Coronary artery (tissue), 2 donors: ENCODE measurements around the gene ZNF668.

Source experiments
- DNase-seq: peaks from one replicate; pipeline ENCODE4 v3.0.0-alpha.2; 2017; ENCODE audit warnings: low spot score
- H3K27ac ChIP-seq, 2 donors: fragments of 200-600 bp; sonication (generic); one replicate each; pipeline ENCODE4 v1.5.1; 2016 to 2019
- H3K4me3 ChIP-seq: fragments of 200-600 bp; sonication (generic); 2 replicates; pipeline ENCODE4 v1.5.1; 2016; ENCODE audit warnings: mild to moderate bottlenecking, moderate library complexity
- TF ChIP-seq, protein P1 (sequence below): fragments of 200-600 bp; sonication (generic); IDR thresholded peaks from one replicate; pipeline ENCODE4 v1.5.1; 2019; ENCODE audit warnings: antibody characterized with exemption

Gene ZNF668

DNA sequence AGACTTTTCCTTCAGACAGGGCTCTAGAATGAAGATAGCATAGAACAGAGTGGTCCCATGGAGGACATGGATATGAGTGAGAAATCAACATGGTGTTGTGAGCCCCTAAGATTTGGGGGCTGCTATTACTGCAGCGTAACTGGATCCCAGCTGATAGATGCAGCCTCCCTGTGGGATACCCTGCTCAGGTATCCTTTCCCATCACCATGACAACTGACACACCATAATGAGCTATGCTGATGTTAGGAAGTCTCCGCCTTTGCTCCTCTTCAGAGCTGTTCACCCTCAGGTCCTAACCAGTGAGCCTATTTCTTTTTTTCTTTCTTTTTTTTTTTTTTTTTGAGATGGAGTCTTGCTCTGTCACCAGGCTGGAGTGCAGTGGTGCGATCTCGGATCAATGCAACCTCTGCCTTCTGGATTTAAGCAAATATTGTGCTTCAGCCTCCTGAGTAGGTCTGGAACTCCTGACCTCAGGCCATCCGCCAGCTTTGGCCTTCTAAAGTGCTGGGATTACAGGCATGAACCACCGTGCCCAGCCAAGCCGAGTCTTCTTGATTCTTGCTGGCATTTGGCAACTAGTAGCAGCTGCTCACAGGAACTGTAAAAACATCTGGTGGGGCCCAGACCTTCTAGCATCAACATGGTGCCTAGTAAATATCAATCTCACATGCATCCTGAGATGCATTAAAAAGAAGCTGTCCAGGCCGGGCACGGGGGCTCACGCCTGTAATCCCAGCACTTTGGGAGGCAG, 23.6 kb downstream of the ZNF668 start:
- no peak overlapping the region for H3K27ac ChIP-seq
- no peak for DNase-seq
- TF ChIP-seq, protein P1, sequence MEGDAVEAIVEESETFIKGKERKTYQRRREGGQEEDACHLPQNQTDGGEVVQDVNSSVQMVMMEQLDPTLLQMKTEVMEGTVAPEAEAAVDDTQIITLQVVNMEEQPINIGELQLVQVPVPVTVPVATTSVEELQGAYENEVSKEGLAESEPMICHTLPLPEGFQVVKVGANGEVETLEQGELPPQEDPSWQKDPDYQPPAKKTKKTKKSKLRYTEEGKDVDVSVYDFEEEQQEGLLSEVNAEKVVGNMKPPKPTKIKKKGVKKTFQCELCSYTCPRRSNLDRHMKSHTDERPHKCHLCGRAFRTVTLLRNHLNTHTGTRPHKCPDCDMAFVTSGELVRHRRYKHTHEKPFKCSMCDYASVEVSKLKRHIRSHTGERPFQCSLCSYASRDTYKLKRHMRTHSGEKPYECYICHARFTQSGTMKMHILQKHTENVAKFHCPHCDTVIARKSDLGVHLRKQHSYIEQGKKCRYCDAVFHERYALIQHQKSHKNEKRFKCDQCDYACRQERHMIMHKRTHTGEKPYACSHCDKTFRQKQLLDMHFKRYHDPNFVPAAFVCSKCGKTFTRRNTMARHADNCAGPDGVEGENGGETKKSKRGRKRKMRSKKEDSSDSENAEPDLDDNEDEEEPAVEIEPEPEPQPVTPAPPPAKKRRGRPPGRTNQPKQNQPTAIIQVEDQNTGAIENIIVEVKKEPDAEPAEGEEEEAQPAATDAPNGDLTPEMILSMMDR = no peak
- no peak overlapping the region for H3K4me3 ChIP-seq

DNA sequence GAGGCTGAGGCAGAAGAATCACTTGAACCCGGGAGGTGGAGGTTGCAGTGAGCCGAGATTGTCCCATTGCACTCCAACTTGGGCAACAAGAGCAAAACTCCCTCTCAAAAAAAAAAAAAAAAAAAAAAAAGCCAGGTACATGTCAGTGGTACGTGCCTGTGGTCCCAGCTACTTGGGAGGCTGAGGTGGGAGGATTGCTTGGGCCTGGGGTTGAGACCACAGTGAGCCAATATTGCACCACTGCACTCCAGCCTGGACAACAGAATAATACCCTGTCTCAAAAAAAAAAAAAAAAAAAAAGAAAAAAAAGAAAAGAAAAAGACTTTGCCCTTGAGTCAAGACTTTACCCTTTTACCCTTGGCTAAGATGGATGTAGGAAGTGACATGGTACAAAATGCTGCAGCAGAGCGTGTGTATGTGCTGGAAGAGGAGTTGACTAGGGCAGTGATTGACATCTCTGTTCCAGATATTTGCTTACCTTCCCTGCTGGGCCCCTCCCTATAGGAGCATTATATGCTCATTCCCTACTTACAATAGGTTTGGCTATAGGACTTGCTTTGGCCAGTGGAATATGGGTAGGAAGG, 30.1 kb downstream of the ZNF668 start:
- Histone ChIP-seq H3K27ac (no peak overlapping the region), H3K4me3 (no peak overlapping the region)
- TF ChIP-seq, protein P1 = no peak
- DNase-seq = no peak

DNA sequence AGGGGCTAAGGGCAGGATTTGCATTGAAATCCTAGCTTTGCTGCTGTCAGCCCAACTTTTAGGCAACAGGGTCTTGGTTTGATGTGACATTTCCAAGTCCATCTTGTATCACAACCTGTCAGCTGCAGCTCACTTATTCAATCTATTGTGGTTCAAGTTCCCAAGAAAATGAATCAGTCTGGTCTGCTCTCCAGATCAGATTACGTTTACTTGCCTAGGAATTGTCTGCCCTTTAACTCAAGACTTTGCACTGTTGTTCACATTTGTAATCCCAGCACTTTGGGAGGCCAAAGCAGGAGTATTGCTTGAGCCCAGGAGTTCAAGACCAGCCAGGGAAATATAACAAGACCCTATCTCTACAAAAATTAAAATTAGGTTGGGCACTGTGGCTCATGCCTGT, 30.7 kb downstream of the ZNF668 start:
- H3K27ac ChIP-seq = no peak overlapping the region
- TF ChIP-seq, protein P1 = no peak

DNA sequence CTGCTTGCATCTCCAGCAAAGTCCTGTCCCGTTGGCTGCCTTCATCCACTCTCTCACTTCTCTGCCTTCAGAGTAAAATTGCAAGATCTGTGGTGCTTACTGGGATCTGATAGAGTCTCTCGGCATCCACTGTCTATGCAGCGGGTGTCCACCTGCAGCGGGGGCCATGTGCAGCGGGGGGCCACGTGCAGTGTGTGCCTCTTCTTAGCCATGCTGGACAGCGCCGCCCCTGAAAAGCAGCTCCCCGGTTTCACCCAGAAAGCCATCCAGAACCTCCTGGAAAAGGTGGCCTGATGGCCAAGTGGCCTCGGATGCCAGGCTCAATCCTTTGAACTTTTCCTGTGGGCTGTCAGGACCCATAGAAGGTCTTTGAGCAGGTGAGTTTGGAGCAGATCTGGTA, 31.2 kb downstream of the ZNF668 start:
- no peak for DNase-seq
- Histone ChIP-seq H3K27ac (no peak overlapping the region), H3K4me3 (no peak overlapping the region)
- TF ChIP-seq, protein P1 = no peak

More for the DNA sequence above, 30.7 kb downstream of the ZNF668 start:
- H3K4me3 ChIP-seq = no peak overlapping the region
- DNase-seq = no peak

DNA sequence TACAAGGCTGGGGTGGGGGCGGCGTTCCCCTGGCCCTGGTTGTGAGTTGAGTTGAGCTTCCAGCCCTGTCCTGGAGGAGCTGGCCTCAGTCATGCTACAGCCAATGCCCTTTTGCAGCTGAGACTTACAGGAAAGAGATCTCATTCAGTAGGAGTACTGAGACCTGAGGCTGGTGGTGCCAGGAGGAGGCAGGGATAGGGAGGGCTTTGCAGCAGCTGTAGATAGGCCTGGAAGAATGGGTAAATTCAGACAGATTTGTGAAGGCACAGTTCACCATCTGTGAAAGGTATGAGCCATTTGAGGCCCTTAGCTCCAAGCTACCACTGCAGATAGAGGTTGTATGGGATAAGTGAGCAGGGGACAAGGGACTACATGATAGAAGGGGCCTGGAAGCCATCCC, 35.0 kb downstream of the ZNF668 start:
- TF ChIP-seq, protein P1 = no peak
- no peak overlapping the region for H3K4me3 ChIP-seq
- no peak overlapping the region for H3K27ac ChIP-seq
- DNase-seq = no peak

DNA sequence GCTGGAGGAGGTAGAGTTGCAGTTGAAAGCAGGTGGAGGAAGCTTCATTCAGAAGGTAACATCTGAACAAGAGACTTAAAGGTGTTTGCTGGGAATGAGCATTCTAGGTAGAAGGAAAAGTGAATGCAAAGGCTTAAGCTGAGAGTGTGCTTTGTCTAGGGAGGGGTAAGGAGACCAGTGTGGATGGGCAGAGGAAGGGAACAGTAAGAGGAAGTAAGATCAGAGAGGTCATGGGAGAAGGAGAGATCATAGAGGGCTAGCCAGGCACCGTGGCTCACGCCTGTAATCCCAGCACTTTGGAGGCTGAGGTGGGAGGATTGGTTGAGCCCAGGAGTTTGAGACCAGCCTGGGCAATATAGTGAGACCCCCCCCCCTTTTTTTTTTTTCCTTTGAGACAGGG, 37.3 kb downstream of the ZNF668 start:
- H3K4me3 ChIP-seq = no peak overlapping the region
- TF ChIP-seq, protein P1 = no peak
- no peak for DNase-seq
- H3K27ac ChIP-seq = no peak overlapping the region
